Measurements from ENCODE around the gene RIBC2. TPM values are rescaled to one million over a fixed set of nuclear protein-coding genes. Genes with fewer than 3 reads are reported as not detected.
"Not testable (repeated sequence)": the region's sequence is repeated elsewhere in the genome, so short reads cannot be mapped to it uniquely, and the experiment has no call there.

The RIBC2 gene
- total RNA-seq, 1 donor from 2014 or later, result 8.8 TPM

- DNase-seq (ENCODE audit: extremely low spot score, unreplicated experiment), result no peak
- Mint-ChIP-seq H3K4me3 (no peak overlapping the region), H3K27me3 (peaks cover 1% of the 10 kb centered on the region)
Measured at GRCh38 chr22:45446216-45446615, 32.7 kb downstream of the RIBC2 start.

GRCh38 chr22:45447596-45447995 lies 34.1 kb downstream of the RIBC2 start:
- not testable (repeated sequence) for H3K9me3 Mint-ChIP-seq; DNase-seq (ENCODE audit: extremely low spot score, unreplicated experiment)
- peaks cover 28% of the 10 kb centered on the region for H3K4me1 Mint-ChIP-seq (ENCODE audit: unreplicated experiment)

More at GRCh38 chr22:45446216-45446615, 32.7 kb downstream of the RIBC2 start:
- Mint-ChIP-seq H3K27ac (no peak overlapping the region), H3K4me1 (ENCODE audit: unreplicated experiment) (peaks cover 21% of the 10 kb centered on the region), H3K9me3 (no peaks in the 10 kb centered on the region), H3K36me3 (no peaks in the 10 kb centered on the region)
- no peak for TF ChIP-seq CTCF (conservative IDR thresholded peaks at IDR 0.05)

GRCh38 chr22:45448431-45448830 lies 34.9 kb downstream of the RIBC2 start:
- Mint-ChIP-seq H3K9me3 (no peaks in the 10 kb centered on the region), H3K27me3 (peaks cover 6% of the 10 kb centered on the region), H3K27ac (no peak overlapping the region), H3K36me3 (no peaks in the 10 kb centered on the region), H3K4me3 (no peak overlapping the region), H3K4me1 (ENCODE audit: unreplicated experiment) (peaks cover 34% of the 10 kb centered on the region)
- no peak for TF ChIP-seq CTCF (conservative IDR thresholded peaks at IDR 0.05)
- DNase-seq (ENCODE audit: extremely low spot score, unreplicated experiment), result no peak

More at GRCh38 chr22:45447596-45447995, 34.1 kb downstream of the RIBC2 start:
- not testable (repeated sequence) for H3K4me3 Mint-ChIP-seq, H3K36me3 Mint-ChIP-seq, H3K27ac Mint-ChIP-seq, H3K27me3 Mint-ChIP-seq

- not testable (repeated sequence) for H3K27me3 Mint-ChIP-seq; DNase-seq (ENCODE audit: extremely low spot score, unreplicated experiment); H3K27ac Mint-ChIP-seq; H3K36me3 Mint-ChIP-seq; H3K4me3 Mint-ChIP-seq; H3K9me3 Mint-ChIP-seq
- peaks cover 30% of the 10 kb centered on the region for H3K4me1 Mint-ChIP-seq (ENCODE audit: unreplicated experiment)
Measured at GRCh38 chr22:45449442-45449841, 35.9 kb downstream of the RIBC2 start.

GRCh38 chr22:45450101-45450785 lies 36.8 kb downstream of the RIBC2 start:
- Mint-ChIP-seq H3K27me3 (peaks cover 6% of the 10 kb centered on the region), H3K36me3 (no peaks in the 10 kb centered on the region), H3K4me3 (no peak overlapping the region), H3K9me3 (no peaks in the 10 kb centered on the region), H3K4me1 (ENCODE audit: unreplicated experiment) (peaks cover 34% of the 10 kb centered on the region), H3K27ac (no peak overlapping the region)
- no peak for TF ChIP-seq CTCF (conservative IDR thresholded peaks at IDR 0.05)
- no peak for DNase-seq (ENCODE audit: extremely low spot score, unreplicated experiment)

- peaks cover 6% of the 10 kb centered on the region for H3K27me3 Mint-ChIP-seq
- no peaks in the 10 kb centered on the region for H3K36me3 Mint-ChIP-seq
- H3K9me3 Mint-ChIP-seq, result no peaks in the 10 kb centered on the region
- DNase-seq (ENCODE audit: extremely low spot score, unreplicated experiment), result no peak
- no peak overlapping the region for H3K27ac Mint-ChIP-seq
- peaks cover 43% of the 10 kb centered on the region for H3K4me1 Mint-ChIP-seq (ENCODE audit: unreplicated experiment)
- no peak for TF ChIP-seq CTCF (conservative IDR thresholded peaks at IDR 0.05)
- no peak overlapping the region for H3K4me3 Mint-ChIP-seq
Measured at GRCh38 chr22:45450921-45451651, 37.6 kb downstream of the RIBC2 start.

Measured in type B pancreatic cell (in vitro differentiated cells).